DOHH2 (cell line): ENCODE measurements around the gene STEAP3.

Experiments
- H3F3A ChIP-seq: fragments of 200-600 bp; sonication (generic), shearing (Covaris generic); 2 replicates; pipeline ENCODE4 v1.6.0; 2016; ENCODE audit warnings: antibody characterized with exemption, mild to moderate bottlenecking; ENCODE audit not compliant: control insufficient read depth, insufficient read depth
- H3K27ac ChIP-seq: fragments of 200-600 bp; sonication (generic); 2 replicates; pipeline ENCODE4 v1.5.1; 2014; ENCODE audit warnings: low read depth, mild to moderate bottlenecking, low read length, moderate library complexity
- H3K27me3 ChIP-seq: fragments of 200-600 bp; sonication (generic); 2 replicates; pipeline ENCODE4 v1.6.1; 2014; ENCODE audit warnings: mild to moderate bottlenecking, low read length, mixed read lengths; ENCODE audit not compliant: control insufficient read depth
- H3K36me3 ChIP-seq: fragments of 200-600 bp; sonication (generic); 2 replicates; pipeline ENCODE4 v1.6.1; 2014; ENCODE audit warnings: mild to moderate bottlenecking, low read length, moderate library complexity, mixed read lengths; ENCODE audit not compliant: control insufficient read depth
- H3K4me1 ChIP-seq: fragments of 200-600 bp; sonication (generic); 2 replicates; pipeline ENCODE4 v1.6.1; 2014; ENCODE audit warnings: mild to moderate bottlenecking, low read length, mixed read lengths; ENCODE audit not compliant: control insufficient read depth
- H3K4me2 ChIP-seq: fragments of 200-600 bp; sonication (generic); 2 replicates; pipeline ENCODE4 v1.6.0; 2014; ENCODE audit warnings: mild to moderate bottlenecking, low read length, moderate library complexity
- H3K4me3 ChIP-seq: fragments of 200-600 bp; sonication (generic); 2 replicates; pipeline ENCODE4 v1.5.1; 2014; ENCODE audit warnings: mild to moderate bottlenecking, low read length, mixed read lengths
- H3K79me2 ChIP-seq: fragments of 200-600 bp; sonication (generic); 2 replicates; pipeline ENCODE4 v1.6.1; 2014; ENCODE audit warnings: mild to moderate bottlenecking, low read length, mixed read lengths; ENCODE audit not compliant: control insufficient read depth
- H3K9me2 ChIP-seq: fragments of 200-600 bp; sonication (generic); replicated peaks from 2 replicates; pipeline ENCODE4 v1.6.1; 2014; ENCODE audit warnings: mild to moderate bottlenecking, low read length, mixed read lengths; ENCODE audit not compliant: control insufficient read depth
- H3K9me3 ChIP-seq: fragments of 200-600 bp; sonication (generic); 2 replicates; pipeline ENCODE4 v1.6.1; 2014; ENCODE audit warnings: antibody characterized with exemption, low read length, mixed read lengths; ENCODE audit not compliant: control insufficient read depth, insufficient read depth
- H4K20me1 ChIP-seq: fragments of 200-600 bp; sonication (generic); 2 replicates; pipeline ENCODE4 v1.6.0; 2014; ENCODE audit warnings: low read depth, mild to moderate bottlenecking, antibody characterized with exemption, low read length, moderate library complexity; ENCODE audit not compliant: control insufficient read depth, insufficient read depth
- CTCF ChIP-seq: fragments of 200-600 bp; sonication (generic); IDR thresholded peaks from one replicate; pipeline ENCODE4 v1.5.1; 2014; ENCODE audit warnings: antibody characterized with exemption, mild to moderate bottlenecking, low read depth, low read length; ENCODE audit not compliant: poor library complexity, severe bottlenecking
- EZH2phosphoT487 ChIP-seq: fragments of 200-600 bp; sonication (generic); IDR thresholded peaks from 2 replicates; pipeline ENCODE4 v1.6.1; 2017; ENCODE audit warnings: borderline replicate concordance, mild to moderate bottlenecking, antibody characterized with exemption, low read length, moderate library complexity, mixed read lengths

Gene STEAP3

GRCh38 chr2:119282146-119282995 lies 58.7 kb downstream of the STEAP3 start:
- TF ChIP-seq EZH2phosphoT487 (no peak), CTCF (no peak)
- no peaks in the 10 kb centered on the region for H3K4me1 ChIP-seq
- no peak overlapping the region for H3K4me2 ChIP-seq
- H3K9me2 ChIP-seq, result no peaks in the 10 kb centered on the region
- no peaks in the 10 kb centered on the region for H4K20me1 ChIP-seq
- no peaks in the 10 kb centered on the region for H3K27me3 ChIP-seq
- H3K36me3 ChIP-seq, result no peaks in the 10 kb centered on the region
- H3K9me3 ChIP-seq, result no peaks in the 10 kb centered on the region
- no peak overlapping the region for H3K4me3 ChIP-seq
- no peak overlapping the region for H3K27ac ChIP-seq
- H3K79me2 ChIP-seq, result no peaks in the 10 kb centered on the region
- no peaks in the 10 kb centered on the region for H3F3A ChIP-seq

- Histone ChIP-seq H3F3A (no peaks in the 10 kb centered on the region), H3K27ac (no peak overlapping the region), H3K9me2 (no peaks in the 10 kb centered on the region), H3K4me1 (no peaks in the 10 kb centered on the region), H3K9me3 (no peaks in the 10 kb centered on the region), H3K36me3 (no peaks in the 10 kb centered on the region), H3K4me3 (no peak overlapping the region), H3K27me3 (no peaks in the 10 kb centered on the region), H3K79me2 (no peaks in the 10 kb centered on the region), H4K20me1 (no peaks in the 10 kb centered on the region), H3K4me2 (no peak overlapping the region)
- no peak for TF ChIP-seq EZH2phosphoT487
- TF ChIP-seq CTCF, result no peak
These were observed 59.4 kb downstream of the STEAP3 start for GRCh38 chr2:119282996-119283511.

GRCh38 chr2:119283873-119284331 lies 60.3 kb downstream of the STEAP3 start:
- no peaks in the 10 kb centered on the region for H4K20me1 ChIP-seq
- H3K36me3 ChIP-seq, result no peaks in the 10 kb centered on the region
- H3K27me3 ChIP-seq, result no peaks in the 10 kb centered on the region
- no peak overlapping the region for H3K4me2 ChIP-seq
- no peaks in the 10 kb centered on the region for H3K9me3 ChIP-seq
- no peaks in the 10 kb centered on the region for H3K9me2 ChIP-seq
- no peaks in the 10 kb centered on the region for H3K4me1 ChIP-seq
- H3K79me2 ChIP-seq, result no peaks in the 10 kb centered on the region
- H3K4me3 ChIP-seq, result no peak overlapping the region
- H3F3A ChIP-seq, result no peaks in the 10 kb centered on the region
- H3K27ac ChIP-seq, result no peak overlapping the region
- TF ChIP-seq EZH2phosphoT487, result no peak
- TF ChIP-seq CTCF, result no peak
